Right renal cortex interstitium (tissue), 3 donors: ENCODE measurements around the gene GABRG3. TPM values are rescaled to one million over a fixed set of nuclear protein-coding genes. Genes with fewer than 3 reads are reported as not detected.

Source experiments
- DNase-seq, 3 donors: peaks; one replicate each; pipeline ENCODE4 v3.0.0-alpha.2; 2013; ENCODE audit warnings: low read depth in 3 of 3, low spot score in 2 of 3
- polyA plus RNA-seq, 3 donors: library from polyadenylated mRNA; unstranded; fragments of 120-200 nt; gene quantifications; one replicate each; pipeline ENCODE4 v1.2.1, GENCODE V29; 2013; ENCODE audit not compliant: insufficient read length in 3 of 3

Gene GABRG3
- 1 to 10 TPM in 2 of 3 donors, under 1 TPM in 1; 0.96 to 2.4 (median 2.2) TPM for polyA plus RNA-seq

- no peak for DNase-seq
These were observed at the start of gene GABRG3 for GRCh38 chr15:26970712-26971210. Gene GABRG3, plus strand, starts transcription at chr15:26971181.

GRCh38 chr15:26921433-26921832 lies 49.5 kb upstream of the GABRG3 start:
- DNase-seq, result no peak

GRCh38 chr15:26926081-26926480 lies 44.9 kb upstream of the GABRG3 start:
- no peak for DNase-seq

- no peak for DNase-seq
These were observed 42.9 kb upstream of the GABRG3 start for GRCh38 chr15:26928051-26928450.

- no peak for DNase-seq
These were observed 41.4 kb upstream of the GABRG3 start for GRCh38 chr15:26929588-26929987.

GRCh38 chr15:26934848-26935247 lies 36.1 kb upstream of the GABRG3 start:
- no peak for DNase-seq

GRCh38 chr15:26935322-26935721 lies 35.7 kb upstream of the GABRG3 start:
- no peak for DNase-seq

GRCh38 chr15:26936502-26936901 lies 34.5 kb upstream of the GABRG3 start:
- no peak for DNase-seq

- no peak for DNase-seq
These were observed 33.8 kb upstream of the GABRG3 start for GRCh38 chr15:26937134-26937533.

GRCh38 chr15:26939398-26939797 lies 31.6 kb upstream of the GABRG3 start:
- DNase-seq, result no peak

GRCh38 chr15:26941489-26941888 lies 29.5 kb upstream of the GABRG3 start:
- no peak for DNase-seq

GRCh38 chr15:26943866-26944265 lies 27.1 kb upstream of the GABRG3 start:
- DNase-seq, result peak; percentile 19 to 41 (median 23)

GRCh38 chr15:26945046-26945445 lies 25.9 kb upstream of the GABRG3 start:
- DNase-seq, result no peak

- DNase-seq, result no peak
These were observed 21.0 kb upstream of the GABRG3 start for GRCh38 chr15:26950001-26950400.

- no peak for DNase-seq
These were observed 16.6 kb upstream of the GABRG3 start for GRCh38 chr15:26954403-26954802.

- DNase-seq, result peak in 1 of 3 donors; percentile 49
These were observed 3.2 kb upstream of the GABRG3 start for GRCh38 chr15:26967719-26968269.

- DNase-seq, result no peak
These were observed 2.2 kb upstream of the GABRG3 start for GRCh38 chr15:26968806-26969205.

GRCh38 chr15:26971271-26972018 lies 464 bp downstream of the GABRG3 start:
- DNase-seq, result no peak

- no peak for DNase-seq
These were observed 1.7 kb downstream of the GABRG3 start for GRCh38 chr15:26972636-26973035.

- no peak for DNase-seq
These were observed 3.3 kb downstream of the GABRG3 start for GRCh38 chr15:26974120-26974780.

GRCh38 chr15:26981492-26981891 lies 10.5 kb downstream of the GABRG3 start:
- no peak for DNase-seq

- no peak for DNase-seq
These were observed 12.8 kb downstream of the GABRG3 start for GRCh38 chr15:26983822-26984221.
